ENCODE measurements around the gene IGHMBP2.

The IGHMBP2 gene

DNA sequence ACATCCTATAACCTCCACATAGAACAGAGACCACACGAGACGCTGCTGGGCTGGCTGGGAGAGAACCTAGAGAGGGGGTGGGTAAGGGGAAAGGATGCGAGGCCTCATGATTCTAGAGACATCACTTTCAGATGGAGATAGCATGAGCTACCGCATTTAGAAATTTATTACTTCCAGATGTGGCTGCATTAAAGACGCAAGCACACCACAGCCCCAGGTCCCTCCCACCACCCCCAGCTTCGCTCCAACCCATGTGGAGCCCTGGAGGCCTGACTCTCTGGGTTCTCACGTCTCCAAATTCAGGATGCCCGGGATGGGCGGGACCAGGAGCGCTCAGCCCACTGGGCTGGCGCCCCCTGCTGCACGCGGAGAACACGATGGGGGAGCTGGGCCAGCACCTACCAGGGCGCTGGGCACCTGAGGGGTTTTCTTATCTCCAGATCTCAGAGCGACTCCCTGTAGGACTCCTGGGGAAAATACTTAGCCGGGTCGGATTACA lies 13.7 kb upstream of the IGHMBP2 start:
- peaks cover 25% of the 10 kb centered on the region for H3K4me1 Mint-ChIP-seq
- H3K36me3 Mint-ChIP-seq (ENCODE audit: low read depth): peaks cover 32% of the 10 kb centered on the region
- peak overlapping the region in 2 of 3 experiments; percentile 12 to 42 for H3K4me3 Mint-ChIP-seq
- H3K27me3 Mint-ChIP-seq (ENCODE audit: low read depth): no peaks in the 10 kb centered on the region
- TF ChIP-seq, protein P1, sequence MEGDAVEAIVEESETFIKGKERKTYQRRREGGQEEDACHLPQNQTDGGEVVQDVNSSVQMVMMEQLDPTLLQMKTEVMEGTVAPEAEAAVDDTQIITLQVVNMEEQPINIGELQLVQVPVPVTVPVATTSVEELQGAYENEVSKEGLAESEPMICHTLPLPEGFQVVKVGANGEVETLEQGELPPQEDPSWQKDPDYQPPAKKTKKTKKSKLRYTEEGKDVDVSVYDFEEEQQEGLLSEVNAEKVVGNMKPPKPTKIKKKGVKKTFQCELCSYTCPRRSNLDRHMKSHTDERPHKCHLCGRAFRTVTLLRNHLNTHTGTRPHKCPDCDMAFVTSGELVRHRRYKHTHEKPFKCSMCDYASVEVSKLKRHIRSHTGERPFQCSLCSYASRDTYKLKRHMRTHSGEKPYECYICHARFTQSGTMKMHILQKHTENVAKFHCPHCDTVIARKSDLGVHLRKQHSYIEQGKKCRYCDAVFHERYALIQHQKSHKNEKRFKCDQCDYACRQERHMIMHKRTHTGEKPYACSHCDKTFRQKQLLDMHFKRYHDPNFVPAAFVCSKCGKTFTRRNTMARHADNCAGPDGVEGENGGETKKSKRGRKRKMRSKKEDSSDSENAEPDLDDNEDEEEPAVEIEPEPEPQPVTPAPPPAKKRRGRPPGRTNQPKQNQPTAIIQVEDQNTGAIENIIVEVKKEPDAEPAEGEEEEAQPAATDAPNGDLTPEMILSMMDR (IDR thresholded peaks at IDR 0.05; ENCODE audit: unreplicated experiment in 3 of 3): peak; percentile 31 to 50 (median 41)
- peak overlapping the region; percentile 71 to 96 (median 93) for H3K27ac Mint-ChIP-seq
- H3K9me3 Mint-ChIP-seq: no peaks in the 10 kb centered on the region

DNA sequence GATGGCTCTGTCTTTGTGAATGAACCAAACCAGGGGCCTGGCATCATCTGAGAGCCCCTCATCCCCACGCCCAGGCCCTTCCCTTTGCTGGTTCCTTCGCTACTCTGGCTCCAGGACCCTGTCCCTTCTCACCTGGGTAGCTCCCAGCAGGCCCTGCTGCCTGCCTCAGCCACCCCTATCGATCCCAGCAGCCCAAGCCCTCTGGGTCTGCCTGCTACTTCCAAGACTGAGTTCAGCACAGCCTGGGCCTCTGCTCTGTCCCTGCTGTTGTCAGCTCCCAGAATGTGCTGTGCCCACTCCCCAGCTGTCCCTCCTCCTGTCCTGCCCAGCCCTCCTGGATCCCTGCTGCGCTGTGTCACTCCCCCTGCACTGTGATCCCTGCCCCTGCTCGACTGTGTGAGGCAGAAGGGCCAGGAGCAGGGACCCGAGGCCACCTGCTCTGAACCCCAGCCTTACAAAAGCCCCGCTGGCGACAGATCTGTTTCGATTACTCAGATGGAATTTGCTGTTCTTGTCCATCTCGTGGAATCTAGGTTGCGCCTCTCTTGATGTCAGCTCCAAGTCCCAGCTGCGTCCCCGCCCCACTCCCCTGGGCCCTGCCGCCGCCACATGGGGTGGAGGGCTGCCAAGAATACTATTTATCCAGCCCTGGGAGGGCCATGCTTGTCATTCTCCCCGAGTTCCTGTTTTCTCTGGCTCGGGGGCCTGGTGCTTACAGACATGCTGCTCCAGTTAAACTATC lies 13.0 kb upstream of the IGHMBP2 start:
- peaks cover 25% of the 10 kb centered on the region for H3K4me1 Mint-ChIP-seq
- no peaks in the 10 kb centered on the region for H3K27me3 Mint-ChIP-seq (ENCODE audit: low read depth)
- TF ChIP-seq, protein P1 (IDR thresholded peaks at IDR 0.05; ENCODE audit: unreplicated experiment in 3 of 3): no peak
- H3K9me3 Mint-ChIP-seq: no peaks in the 10 kb centered on the region
- H3K36me3 Mint-ChIP-seq (ENCODE audit: low read depth): peaks cover 32% of the 10 kb centered on the region
- H3K4me3 Mint-ChIP-seq: peak overlapping the region; percentile 38 to 69 (median 56)
- peak overlapping the region; percentile 71 to 96 (median 93) for H3K27ac Mint-ChIP-seq

DNA sequence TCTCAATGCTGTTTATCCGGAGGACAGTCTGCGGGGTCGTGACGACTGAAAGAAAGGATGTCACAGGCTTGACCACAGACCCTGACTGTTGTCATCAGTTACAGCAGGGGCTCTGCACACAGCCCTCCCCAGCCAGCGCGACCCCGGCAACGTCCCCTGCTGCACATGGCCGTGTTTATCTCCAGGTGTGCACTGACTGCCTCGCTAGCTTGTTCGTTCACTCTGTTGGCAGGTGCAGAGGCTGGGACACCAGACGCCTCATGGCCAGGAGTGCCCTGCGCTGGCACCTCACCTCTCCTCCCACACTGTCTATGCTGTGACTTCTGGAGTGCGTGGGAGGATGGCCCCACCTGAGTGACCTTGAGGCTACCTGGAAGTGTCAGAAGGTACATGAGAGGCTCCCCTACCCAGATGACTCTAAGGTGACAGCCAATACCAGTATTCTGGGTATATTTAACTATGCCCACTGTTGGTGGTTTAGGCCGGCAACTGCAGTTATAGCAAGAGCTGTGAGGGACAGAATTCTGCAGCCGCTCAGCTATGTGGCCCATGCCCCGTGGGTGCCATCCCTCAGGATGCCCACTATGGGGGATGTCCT lies 12.2 kb upstream of the IGHMBP2 start:
- peaks cover 25% of the 10 kb centered on the region for H3K4me1 Mint-ChIP-seq
- H3K36me3 Mint-ChIP-seq (ENCODE audit: low read depth): peaks cover 34% of the 10 kb centered on the region
- TF ChIP-seq, protein P1 (IDR thresholded peaks at IDR 0.05; ENCODE audit: unreplicated experiment in 3 of 3): no peak
- peak overlapping the region in 2 of 3 experiments; percentile 38 to 56 for H3K4me3 Mint-ChIP-seq
- no peaks in the 10 kb centered on the region for H3K27me3 Mint-ChIP-seq (ENCODE audit: low read depth)
- no peaks in the 10 kb centered on the region for H3K9me3 Mint-ChIP-seq
- H3K27ac Mint-ChIP-seq: peak overlapping the region; percentile 71 to 96 (median 93)

DNA sequence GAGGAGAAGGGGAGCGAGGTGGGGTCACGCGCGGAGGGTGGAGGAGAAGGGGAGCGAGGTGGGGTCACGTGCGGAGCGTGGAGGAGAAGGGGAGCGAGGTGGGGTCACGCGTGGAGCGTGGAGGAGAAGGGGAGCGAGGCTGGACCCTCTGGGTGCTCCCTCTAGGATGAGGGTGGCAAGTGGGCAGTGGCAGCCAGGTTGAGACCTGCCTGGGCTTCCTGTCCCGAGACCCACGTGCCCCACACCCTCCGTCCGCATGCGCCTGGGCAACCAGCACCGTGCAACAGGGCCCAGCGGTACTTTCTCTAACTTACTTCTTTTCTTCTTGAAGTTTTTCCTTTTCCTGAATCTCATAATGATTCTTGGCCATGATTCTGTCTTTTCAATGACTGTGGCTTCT lies 11.1 kb upstream of the IGHMBP2 start:
- Mint-ChIP-seq H3K36me3 (ENCODE audit: low read depth) (peaks cover 37% of the 10 kb centered on the region), H3K4me3 (no peak overlapping the region), H3K27me3 (ENCODE audit: low read depth) (no peaks in the 10 kb centered on the region), H3K4me1 (peaks cover 25% of the 10 kb centered on the region), H3K9me3 (no peaks in the 10 kb centered on the region), H3K27ac (peak overlapping the region in 2 of 3 experiments; percentile 18 to 51)
- TF ChIP-seq, protein P1 (IDR thresholded peaks at IDR 0.05; ENCODE audit: unreplicated experiment in 3 of 3): no peak

DNA sequence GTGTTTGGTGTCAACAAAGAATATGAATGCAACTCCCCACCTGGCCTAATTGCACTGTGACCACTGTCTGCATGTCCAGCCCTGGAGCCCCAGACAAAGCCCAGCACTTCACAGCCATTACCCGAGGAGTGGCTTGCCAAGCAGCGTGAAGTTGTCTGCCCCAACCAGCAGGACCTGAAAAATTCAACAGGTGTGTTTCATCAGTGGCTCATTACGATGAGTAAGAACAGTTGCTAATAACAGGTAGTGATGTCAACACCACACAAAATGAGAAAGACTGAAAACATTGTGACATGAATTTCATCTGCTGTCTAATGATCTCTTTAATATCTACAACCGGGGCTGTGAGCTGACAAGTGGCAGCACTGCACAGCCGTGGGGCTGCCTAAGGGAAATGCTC lies 10.4 kb upstream of the IGHMBP2 start:
- peaks cover 25% of the 10 kb centered on the region for H3K4me1 Mint-ChIP-seq
- TF ChIP-seq, protein P1 (IDR thresholded peaks at IDR 0.05; ENCODE audit: unreplicated experiment in 3 of 3): no peak
- no peak overlapping the region for H3K4me3 Mint-ChIP-seq
- H3K9me3 Mint-ChIP-seq: no peaks in the 10 kb centered on the region
- peak overlapping the region in 1 of 3 experiments; percentile 51 for H3K27ac Mint-ChIP-seq
- no peaks in the 10 kb centered on the region for H3K27me3 Mint-ChIP-seq (ENCODE audit: low read depth)
- peaks cover 43% of the 10 kb centered on the region for H3K36me3 Mint-ChIP-seq (ENCODE audit: low read depth)

Measured in nephron (organoid).